ENCODE measurements around the gene CCDC160. TPM values are rescaled to one million over a fixed set of nuclear protein-coding genes. Genes with fewer than 3 reads are reported as not detected.
"Not testable (repeated sequence)": the region's sequence is repeated elsewhere in the genome, so short reads cannot be mapped to it uniquely, and the experiment has no call there.

Gene CCDC160
- polyA plus RNA-seq (ENCODE audit: insufficient read depth in 1 of 5, insufficient read length in 5 of 5, low replicate concordance in 1 of 5), result 1 to 10 TPM; 2.2 to 3.0 (median 2.5) TPM
- long read RNA-seq, donor 1, result 0 reads
- long read RNA-seq, donor 2, result 0 reads
- long read RNA-seq, donor 3, partial matches to known transcripts, result 0 of 1 reads
- long read RNA-seq, donor 3, other reads (novel, unspliced or antisense), result 0 of 1 reads
- long read RNA-seq, donor 4, partial matches to known transcripts, result 0 of 2 reads
- long read RNA-seq, donor 4, other reads (novel, unspliced or antisense), result 0 of 2 reads
- long read RNA-seq, donor 5, partial matches to known transcripts, result 0 of 1 reads
- long read RNA-seq, donor 5, other reads (novel, unspliced or antisense), result 0 of 1 reads
- long read RNA-seq, donor 6, partial matches to known transcripts, result 0 of 1 reads
- long read RNA-seq, donor 6, other reads (novel, unspliced or antisense), result 0 of 1 reads
- long read RNA-seq, donor 7, partial matches to known transcripts, result 0 of 1 reads
- long read RNA-seq, donor 7, other reads (novel, unspliced or antisense), result 0 of 1 reads
- long read RNA-seq, donor 8, result 0 reads

DNA sequence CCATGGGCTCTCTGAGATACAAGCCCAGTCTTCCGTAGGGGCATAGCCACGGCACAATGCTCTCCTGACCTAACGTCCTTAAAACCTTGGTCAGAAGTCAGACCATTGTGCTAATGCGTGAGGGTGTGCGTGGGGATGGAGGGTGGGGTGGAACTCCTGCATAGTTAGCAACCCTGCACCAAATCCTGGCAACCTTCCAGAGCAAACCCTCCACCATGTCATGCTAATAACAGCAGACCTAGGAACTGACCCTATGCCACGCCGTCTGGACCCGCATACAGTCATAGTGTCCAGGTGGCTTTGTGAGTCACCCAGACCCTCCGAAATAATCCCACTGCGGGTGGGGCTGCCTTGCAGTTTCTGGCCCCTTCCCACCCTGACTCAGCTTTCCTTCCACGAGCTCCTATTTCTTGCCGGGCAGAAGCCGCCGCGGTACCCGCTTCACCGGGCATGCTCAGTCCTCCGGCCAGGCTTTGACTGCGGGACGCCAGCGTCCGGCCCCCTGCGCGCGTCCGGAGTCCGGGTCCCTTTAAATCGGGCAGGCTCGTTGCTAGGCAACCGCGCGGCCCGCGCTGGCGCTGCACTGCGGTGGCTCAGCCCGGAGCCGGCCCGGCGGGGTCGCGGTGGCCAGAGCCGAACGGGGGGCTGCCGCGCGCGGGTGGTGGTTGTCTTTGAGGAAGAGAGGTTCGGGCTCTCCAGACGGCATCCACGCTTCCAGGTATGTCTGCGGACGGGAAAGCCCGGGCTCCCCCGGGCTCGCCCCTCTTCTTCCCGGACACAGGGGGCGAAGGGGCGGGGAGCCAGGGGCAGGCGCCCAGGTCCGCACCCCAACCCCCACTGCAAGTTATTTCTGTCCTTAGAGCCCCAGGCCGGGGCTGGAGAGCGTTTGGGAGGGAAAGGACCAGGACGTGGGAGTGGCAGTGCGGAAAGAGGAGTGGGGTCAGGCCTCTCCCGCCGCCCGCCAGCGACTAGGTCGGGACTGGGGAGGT lies at the start of gene CCDC160:
CCDC160 (plus strand) TSS at position 557 of the 989 bp plus-strand sequence. CDS start 7,619 bp downstream, outside the sequence.
- peak; percentile 53 to 62 for DNase-seq

DNA sequence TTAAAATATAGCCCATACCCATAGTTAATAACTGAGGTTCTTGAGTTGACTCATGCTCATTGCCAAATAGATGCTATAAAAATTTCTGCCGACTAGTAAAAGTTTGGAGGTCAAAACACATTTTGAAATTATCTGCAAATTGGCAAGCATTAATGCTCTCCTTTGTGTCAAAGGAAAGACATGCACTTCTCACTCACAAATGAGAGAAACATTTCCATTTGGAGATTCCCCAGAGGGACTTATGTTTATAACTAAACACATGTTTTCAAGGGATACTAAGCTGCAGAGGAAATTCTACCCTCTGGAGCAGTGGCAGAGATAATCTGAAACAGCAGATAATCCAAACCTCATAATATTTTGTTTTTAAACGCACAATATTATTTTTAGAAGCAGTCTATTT lies 45.7 kb upstream of the CCDC160 start:
- no peak for DNase-seq

DNA sequence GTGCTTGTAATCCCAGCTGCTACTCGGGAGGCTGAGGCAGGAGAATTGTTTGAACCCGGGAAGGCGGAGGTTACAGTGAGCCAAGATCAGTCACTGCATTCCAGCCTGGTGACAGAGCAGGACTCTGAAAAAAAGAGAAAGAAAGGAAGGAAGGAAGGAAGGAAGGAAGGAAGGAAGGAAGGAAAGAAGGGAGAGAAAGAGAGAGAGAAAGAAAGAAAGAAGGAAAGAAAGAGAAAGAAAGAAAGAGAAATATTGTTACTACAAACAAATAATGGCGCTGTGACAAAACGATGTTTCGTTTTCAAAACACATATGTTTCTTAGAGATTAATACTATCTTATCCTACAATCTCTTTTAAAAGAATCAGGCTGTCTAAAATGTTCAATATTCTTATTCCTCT lies 42.1 kb upstream of the CCDC160 start:
- no peak for DNase-seq

DNA sequence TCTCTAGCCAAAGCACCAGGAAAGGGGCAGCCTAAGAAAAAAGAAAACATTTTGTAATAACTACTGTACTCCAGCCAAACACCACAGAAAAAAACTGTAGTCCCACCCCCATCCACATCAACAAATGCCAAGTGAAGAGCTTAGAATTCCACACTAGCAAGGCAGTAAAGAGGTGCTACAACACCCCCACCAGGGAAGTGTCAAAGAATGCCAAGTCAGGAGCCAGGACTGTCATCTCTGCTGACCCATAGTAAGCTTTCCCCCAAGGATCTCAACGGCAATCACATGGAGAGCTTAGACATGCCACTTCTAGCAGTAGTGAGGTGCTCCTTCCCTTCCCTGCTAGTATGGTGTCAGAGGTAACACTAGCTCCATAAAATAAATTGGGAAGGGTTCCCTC lies 34.4 kb upstream of the CCDC160 start:
- no peak for DNase-seq

DNA sequence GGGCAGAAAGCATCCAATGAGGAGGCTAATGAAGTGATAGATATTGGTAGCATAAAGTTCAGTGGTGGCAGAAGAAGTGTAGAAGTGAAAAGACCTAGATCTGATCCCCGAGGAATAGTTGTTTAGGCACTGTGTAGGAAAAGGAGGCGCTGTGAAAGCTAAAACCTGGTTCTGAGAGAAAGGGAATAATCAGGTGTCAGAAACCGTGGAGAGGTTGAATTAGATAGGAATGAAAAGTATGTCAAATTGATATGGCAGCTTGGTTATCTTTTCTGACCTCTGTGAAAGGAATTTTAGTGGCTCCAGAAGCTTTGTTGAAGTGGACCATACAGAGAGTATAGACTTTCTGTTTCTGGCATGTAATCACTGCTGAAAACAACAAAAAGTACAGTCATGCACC lies 30.8 kb upstream of the CCDC160 start:
- no peak for DNase-seq

DNA sequence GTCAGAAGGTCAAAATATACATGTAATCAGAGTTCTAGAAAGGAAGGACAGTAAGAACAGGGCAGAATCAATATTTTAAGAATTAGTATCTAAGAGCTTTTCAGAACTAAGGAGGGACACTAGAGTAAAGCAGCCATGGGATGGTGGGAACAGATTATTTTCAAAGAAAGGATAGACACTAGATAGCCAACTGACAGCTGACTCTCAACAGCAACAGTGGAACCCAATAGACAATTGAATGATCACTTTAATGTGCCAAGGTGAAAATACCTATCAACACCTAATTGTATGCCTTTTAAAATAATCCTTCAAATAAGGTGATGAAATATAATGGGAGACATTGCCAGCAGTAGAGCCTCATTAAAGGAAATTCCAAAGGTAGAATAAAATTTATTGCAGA lies 26.5 kb upstream of the CCDC160 start:
- DNase-seq, result no peak

DNA sequence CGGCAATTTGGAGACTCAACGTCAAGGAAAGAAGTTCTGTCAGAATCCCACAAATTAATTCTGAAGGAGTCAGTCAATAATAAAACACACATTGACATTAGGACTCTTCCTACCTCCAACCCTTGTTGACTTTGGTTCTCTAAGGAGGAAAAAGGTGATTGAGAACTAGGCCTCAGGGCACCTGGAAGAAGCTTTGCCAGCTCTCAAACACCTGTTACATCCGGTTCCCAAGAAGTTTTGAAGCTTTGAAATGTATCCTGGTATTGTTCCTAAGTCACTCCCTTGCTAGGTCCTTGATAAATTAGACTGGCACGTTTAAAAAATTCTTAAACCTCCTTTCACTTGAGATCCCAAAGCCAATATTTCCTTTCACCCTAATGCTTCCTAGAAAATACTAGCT lies 1.7 kb upstream of the CCDC160 start:
- DNase-seq, result no peak

DNA sequence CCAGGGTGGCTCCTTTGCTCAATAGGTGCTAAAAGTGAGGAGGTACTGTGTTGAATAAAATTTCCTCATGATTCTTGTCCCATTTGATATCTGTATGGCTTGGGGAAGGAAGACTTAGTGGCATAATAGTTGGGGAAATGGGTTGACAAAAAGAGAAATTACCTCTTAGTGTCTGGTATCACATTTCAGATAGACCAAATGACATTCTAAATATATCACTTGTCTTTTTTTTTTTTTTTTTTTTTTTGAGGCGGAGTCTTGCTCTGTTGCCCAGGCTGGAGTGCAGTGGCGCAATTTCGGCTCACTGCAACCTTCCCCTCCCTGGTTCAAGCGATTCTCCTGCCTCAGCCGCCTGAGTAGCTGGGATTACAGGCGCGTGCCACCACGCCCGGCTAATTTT lies 1.2 kb downstream of the CCDC160 start:
- DNase-seq, result not testable (repeated sequence)

DNA sequence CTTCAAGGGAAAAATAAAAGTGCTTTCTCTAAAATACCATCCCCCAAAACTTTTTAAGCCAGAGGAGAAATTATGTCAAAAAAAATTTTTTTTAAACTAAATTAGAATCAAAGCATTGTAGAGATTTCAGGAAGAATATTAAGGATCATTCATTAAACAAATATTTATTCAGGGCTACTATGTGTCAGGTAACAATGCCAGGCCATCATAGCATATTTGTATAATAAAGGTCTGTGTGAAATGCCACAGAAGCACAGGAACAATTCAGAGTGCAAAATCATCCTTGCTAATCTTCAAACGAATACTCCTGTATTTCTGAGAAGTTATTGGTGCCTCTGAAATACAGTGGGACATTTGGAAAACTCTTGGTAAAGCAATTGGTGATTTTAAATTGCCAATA lies 2.0 kb downstream of the CCDC160 start:
- no peak for DNase-seq

DNA sequence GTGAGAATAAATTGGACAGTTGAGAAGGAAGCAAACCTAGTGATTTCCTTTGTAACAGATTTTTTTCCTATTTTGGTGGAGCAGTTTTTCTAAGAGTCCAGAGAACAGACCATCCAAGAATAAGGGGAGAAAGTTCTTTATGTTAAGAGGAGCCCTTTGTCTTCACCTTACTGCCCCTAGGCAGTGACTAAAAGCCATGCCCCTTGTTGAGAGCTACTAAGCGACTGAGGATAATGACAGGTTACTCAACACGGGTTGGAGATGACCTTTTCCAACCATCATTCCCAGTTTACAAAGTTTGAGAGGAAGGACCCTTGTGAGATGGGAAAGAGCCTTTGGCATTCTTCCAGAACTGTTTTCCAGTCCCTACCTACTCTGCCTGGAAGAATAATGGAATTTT lies 3.2 kb downstream of the CCDC160 start:
- no peak for DNase-seq

DNA sequence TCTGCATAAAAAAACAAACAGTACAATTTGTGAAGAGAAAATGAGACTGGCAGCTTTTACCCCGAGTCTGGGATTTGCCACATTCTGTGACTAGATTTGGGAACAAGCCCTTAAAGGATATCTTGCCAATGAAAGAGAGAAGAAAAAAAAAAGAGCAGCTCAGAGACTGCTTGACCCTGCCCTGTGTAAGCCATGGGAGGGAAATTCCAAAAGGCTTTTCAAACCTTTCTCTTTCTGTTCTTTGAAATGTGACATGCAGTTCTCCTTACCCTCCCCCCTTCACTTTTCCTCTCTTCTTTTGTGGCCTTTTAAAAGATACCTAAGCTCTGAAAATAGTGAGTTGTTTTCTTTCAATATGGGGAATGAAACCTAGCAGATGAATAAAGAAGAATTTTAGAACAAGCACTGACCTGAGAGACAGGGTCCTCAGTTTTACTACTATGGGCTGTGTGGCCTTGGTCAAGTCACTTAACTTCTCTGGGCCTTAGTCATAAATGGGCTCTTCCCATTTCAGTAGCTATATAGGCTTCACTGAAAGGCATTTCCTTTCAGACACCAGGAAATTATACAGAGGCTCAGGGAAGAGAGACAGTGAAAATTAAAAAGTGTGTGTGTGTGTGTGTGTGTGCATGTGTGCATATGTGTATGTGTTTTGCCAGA lies 5.1 kb downstream of the CCDC160 start:
- no peak for DNase-seq

DNA sequence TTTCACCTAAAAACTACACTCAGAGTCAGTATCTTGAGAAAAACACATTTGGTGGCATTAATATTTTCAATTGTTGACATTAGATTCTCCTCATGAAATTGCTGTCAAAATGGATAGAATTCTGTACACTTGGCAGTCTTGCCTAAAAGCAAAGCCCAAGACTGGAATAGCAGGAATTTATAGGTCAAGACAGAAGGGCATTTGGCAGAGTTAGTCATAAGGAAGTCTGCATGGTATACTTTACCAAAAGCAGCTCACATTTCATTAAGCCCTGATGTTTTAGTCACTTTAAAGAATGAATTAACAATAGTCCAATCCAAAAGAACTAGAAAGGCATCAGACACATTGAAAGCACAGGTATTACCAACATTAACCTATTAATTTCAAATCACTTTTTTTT lies 7.1 kb downstream of the CCDC160 start:
- DNase-seq, result peak in 1 of 2 donors; percentile 20

DNA sequence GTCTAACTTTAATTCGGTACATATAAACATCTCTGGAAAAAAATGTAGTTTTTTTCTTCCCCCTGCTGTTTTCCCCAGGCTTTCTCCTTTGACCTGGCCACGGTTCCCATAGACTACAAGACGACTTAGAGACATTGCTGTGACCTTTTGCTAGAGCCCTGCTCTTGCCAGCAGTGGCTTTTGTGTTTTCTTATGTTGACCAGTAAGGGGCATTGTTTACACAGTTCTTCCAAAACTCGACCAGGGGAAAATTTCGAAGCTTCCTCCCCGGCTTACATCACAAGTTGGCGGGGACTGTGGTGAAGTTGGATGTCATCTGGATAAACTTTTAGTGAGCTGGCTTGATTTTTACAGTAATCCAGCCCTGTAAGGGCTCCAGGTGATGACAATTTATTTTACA lies 9.3 kb downstream of the CCDC160 start:
- DNase-seq, result peak in 1 of 2 donors; percentile 24

DNA sequence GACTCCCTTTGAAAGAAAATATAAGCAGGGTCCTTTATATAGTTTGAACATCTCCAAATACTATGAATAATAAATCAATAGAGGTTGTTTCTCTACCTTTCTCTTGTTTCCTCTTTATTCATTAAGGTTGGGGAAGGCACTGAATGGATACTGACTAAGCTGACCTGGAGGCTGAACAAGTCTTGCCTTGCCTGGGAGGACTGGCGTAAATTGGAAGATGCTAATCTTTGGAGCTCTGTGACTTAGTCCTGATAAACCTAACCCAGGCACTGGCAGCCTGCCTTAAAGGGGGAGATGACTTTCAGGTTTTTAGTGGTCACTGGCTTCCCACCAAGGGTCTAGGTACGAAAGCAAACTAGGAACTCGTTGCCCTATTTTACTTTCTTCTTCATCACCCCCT lies 10.5 kb downstream of the CCDC160 start:
- DNase-seq, result no peak

DNA sequence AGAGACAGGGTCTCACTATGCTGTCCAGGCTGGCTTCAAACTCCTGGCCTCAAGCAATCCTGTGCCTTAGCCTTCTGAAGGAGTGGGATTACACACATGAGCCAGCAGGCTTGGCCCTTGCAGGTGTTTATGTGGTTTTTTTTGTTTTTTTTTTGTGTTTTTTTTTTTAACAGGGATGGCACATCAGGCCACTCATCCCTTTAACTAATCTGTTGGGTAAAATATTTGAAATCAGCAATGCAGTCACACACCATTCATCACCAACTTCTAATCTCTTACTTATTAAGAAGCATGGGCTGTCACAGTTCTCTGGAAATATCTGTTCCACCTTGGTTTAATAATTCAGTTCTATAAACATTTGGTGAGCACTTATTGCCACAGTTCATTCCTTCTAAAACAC lies 12.3 kb downstream of the CCDC160 start:
- DNase-seq, result no peak

DNA sequence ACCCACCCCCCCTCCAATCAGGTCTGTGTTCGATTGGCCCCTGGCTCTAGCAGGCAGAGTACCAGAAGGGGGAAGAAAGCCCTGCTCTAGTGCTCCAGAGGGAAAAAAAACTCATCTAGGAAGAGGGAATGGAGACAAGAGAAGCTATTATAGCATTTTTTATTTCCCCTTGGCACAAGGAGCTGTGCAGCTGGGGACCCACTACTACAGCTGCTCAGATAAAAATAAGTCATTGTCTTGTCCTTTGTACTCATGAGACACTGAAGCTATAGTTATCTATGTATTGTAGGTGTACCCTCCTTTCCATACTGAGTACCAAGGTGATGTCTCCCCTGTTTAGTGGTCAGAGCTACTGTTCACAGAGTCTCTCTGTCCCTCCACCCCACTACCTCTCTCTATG lies 14.3 kb downstream of the CCDC160 start:
- no peak for DNase-seq

DNA sequence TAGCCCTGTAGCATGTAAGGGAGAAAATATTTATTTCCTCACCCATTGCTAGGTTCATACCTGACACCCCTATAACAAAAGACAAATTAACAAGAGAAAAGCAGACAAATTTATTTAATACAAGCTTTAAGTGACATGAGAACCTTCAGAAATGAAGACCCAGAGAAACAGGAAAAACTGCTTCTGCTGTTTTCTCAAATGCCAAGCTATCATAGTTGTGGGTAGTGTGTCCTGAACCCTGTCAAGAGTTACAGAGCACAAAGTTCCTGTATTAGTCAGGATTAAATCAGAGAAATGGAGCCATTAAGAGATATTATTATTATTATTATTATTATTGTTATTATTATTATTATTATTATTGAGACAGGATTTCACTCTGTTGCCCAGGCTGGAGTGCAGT lies 17.5 kb downstream of the CCDC160 start:
- no peak for DNase-seq

DNA sequence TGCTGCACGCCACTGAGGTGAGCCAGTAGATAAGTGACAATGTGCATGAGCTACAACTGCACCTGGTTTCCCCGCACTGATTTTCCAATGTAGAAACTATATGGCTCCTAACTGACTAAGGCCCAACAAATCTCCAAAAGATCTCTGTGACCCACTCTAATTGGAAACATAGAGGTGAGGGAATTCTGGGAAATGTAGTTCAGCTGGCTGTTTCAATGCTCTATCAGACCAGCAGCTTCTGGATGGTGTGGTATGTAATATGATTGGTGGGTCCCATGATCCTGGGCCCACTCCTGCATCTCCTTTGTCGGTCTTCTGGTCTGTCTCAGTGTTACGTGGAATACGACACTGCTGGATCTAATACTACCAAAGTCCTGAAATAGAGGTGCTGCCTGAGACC lies 18.6 kb downstream of the CCDC160 start:
- no peak for DNase-seq

DNA sequence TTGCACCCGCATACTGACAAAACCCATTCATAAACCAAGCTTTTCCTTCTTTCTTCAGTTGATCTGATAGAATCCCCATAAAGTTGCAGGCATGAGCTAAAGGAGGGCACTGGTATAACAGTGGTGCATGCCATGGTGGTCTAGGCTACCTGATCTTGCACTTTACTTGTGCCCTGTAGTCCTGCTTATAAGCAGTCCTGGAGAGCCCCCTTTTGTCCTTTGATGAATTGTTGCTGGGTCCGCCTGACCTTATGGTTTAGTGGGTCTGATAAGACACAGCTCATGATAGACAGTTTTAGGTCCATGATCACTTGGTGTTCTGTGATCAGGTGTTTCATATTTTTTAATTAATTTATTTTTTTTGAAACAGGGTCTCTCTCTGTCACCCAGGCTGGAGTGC lies 19.7 kb downstream of the CCDC160 start:
- no peak for DNase-seq

DNA sequence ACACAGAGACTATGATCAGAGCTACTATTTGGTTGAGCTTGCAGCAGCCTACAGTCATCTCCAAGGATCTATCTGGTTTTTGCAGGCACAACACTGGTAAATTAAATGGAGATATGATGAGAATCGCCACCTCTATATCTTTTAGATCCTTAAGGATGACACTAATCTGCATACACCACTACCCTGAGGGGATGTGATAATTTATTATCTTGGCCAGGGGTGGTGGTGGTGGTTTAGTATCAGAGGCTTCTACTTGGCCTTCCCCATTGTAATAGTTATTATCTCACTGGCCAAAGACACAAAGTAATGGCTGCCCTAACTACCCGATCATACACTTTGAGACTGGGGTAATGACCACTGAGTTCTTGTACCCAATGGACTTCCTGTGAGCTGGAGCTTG lies 21.2 kb downstream of the CCDC160 start:
- DNase-seq, result no peak

DNA sequence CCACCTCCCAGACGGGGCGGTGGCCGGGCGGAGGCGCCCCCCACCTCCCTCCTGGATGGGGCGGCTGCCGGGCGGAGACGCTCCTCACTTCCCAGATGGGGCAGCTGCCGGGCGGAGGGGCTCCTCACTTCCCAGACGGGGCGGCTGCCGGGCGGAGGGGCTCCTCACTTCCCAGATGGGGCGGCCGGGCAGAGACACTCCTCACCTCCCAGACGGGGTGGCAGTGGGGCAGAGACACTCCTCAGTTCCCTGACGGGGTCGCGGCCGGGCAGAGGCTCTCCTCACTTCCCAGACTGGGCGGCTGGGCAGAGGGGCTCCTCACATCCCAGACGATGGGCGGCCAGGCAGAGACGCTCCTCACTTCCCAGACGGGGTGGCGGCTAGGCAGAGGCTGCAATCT lies 49.0 kb downstream of the CCDC160 start:
- DNase-seq, result not testable (repeated sequence)

DNA sequence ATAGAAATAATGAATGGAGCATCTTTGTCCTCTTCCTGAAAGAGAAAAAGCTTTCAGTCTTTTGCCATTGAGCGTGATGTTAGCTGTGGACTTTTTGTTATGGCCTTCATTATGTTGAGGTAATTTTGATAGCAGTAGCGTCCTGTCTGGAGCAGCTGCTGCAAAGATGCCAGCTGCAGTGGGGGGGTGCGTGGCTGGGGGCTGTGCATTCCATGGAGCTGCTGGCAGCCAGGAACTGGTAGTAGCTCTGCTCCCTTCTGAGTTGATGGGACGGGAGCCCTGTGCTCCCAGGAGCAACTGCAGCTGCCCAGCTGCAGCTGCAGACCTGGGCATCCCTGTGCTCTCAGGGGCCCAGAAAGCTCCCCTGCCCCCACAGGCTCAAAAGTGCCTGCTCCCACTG lies 50.4 kb downstream of the CCDC160 start:
- DNase-seq, result no peak

Measured in right lung (tissue), 10 donors.